HG03469 (cell line): Measurements from ENCODE around the gene CGREF1.

Experiments used
- ATAC-seq: cut with Tn5 transposase; IDR thresholded peaks from one replicate; pipeline ENCODE4 v1.9.1; 2021; ENCODE audit warnings: mild to moderate bottlenecking, moderate library complexity, moderate number of reproducible peaks; ENCODE audit not compliant: unreplicated experiment

CGREF1 gene

DNA sequence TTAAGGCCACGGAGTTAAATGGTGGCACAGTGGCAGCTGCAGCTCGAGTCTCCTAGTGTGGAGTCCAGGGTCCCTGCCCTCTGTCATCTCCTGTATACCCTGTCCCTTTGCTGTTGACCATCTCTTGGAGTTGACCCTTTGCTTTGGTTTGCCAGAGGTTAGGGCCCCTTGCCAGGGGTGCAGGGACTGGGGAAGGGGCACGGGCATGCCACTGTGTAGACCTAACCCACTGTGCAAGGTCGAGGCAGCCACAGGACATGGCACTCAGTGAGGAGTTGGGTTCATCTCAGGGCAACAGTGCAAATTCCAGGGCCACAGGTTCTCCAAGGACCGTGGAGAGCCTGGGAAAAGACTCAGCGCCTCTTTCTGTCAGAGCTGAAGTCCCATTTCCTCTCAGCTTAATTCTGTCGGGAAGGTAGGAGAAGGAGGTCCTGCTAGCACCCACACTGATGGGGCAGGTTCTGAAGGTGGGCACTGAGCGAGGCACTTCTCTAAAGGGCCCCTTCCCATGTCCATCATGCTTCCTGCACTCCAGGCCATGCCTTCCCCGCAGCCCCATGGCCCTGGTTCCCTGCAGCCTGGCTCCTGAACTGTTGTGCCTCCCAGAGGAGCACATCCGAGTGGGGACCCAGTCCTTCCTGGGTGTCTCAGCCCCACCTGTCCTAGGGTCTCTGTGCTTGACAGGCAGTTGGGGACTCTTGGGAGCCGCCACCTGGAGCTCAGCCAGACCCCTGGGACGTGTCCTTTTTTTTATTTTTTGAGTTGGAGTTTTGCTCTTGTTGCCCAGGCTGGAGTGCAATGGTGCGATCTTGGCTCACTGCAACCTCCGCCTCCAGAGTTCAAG, 29.6 kb downstream of the CGREF1 start:
- ATAC-seq: no peak

DNA sequence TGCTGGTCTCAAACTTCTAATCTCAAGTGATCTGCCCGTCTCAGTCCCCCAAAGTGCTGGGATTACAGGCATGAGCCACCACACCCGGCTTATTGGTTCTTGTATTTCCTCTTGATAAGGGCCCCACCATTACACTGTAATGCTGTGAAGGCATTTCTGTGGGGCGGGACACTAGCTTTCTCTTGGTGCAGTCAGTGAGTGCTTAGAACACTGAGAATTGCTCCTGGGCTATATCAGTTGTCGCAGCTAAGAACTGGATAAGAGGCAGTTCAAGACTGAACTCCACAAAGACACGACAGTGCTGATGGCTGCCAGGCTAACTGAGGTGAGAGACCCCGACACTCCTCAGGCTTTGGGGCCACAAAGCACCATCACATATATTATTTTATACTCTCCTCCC, 30.3 kb downstream of the CGREF1 start:
- ATAC-seq: no peak

DNA sequence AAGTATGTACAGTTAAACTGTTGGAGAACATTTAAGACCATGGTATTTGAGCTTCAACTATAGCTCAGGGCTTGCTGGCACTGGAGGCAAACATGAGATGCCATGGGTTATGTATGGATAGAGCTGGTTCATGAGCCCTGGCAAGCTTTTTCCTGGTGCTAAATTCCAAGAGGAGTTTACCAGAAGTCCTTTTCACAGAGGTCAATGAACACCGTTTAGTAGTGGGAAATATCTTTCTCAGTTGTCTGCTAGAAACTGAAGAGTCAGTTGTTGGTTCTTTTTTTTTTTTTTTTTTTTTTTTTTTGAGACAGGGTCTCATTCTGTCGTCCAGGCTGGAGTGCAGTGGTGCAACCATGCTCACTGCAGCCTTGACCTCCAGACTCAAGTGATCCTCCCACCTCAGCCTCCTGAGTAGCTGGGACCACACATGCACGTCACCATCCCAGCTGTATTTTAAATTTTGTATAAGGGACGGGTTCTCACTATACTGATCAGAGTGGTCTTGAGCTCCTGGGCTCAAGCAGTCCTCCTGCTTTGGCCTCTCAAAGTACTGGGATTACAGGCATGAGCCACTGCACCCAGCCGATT, 31.0 kb downstream of the CGREF1 start:
- no peak for ATAC-seq

DNA sequence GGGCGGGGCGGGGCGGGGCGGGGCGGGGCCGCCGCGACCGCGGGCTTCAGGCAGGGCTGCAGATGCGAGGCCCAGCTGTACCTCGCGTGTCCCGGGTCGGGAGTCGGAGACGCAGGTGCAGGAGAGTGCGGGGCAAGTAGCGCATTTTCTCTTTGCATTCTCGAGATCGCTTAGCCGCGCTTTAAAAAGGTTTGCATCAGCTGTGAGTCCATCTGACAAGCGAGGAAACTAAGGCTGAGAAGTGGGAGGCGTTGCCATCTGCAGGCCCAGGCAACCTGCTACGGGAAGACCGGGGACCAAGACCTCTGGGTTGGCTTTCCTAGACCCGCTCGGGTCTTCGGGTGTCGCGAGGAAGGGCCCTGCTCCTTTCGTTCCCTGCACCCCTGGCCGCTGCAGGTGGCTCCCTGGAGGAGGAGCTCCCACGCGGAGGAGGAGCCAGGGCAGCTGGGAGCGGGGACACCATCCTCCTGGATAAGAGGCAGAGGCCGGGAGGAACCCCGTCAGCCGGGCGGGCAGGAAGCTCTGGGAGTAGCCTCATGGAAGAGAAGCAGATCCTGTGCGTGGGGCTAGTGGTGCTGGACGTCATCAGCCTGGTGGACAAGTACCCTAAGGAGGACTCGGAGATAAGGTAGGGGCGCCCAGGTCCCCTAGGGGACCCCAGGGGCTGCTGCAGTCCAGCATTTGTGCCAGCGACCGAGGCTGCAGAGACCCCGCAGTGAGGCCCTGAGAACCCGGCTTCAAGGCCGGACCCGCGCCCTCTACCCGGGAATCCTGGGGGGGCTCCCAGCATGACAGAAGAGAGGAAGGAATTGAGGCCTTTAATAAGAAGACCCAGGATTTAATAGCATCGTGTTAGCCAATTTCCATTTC, 32.0 kb downstream of the CGREF1 start, which contains the start of gene KHK:
Gene KHK, plus strand, starts transcription at position 49 of the 870 bp plus-strand sequence. Its CDS starts 488 bp downstream, at position 537.
- peak; percentile 0 for ATAC-seq

DNA sequence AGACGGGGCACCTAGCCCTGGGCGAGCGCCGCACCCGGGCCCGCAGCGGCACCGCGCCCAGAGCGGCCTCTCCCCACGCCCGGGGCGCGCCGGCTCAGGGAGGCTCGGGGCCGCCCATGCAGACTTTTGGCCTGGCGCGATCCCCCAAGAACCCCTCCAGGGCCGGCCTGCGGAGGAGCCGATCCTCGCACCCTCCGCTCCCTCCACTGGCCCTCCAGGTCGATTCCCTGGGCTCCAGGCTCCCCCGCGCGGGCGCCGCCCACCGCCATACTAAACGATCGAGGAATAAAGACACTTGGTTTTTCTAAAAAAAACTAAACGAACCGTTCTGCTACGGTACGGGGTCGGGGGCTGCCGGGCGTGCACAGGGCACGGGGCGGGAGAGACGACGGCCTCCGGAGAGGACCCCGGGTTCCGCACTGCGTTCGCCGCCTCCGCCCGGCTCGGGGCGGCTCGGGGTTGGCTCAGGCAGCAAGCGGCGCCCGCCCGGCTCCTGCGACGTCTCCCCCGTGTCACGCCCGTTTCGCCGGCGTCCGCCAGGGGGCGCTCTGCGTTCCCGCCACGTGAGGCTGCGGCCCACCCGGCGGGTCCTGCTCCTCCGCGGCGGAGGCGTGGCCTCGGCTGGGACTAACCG, 32.7 kb downstream of the CGREF1 start:
- ATAC-seq: peak; percentile 51

DNA sequence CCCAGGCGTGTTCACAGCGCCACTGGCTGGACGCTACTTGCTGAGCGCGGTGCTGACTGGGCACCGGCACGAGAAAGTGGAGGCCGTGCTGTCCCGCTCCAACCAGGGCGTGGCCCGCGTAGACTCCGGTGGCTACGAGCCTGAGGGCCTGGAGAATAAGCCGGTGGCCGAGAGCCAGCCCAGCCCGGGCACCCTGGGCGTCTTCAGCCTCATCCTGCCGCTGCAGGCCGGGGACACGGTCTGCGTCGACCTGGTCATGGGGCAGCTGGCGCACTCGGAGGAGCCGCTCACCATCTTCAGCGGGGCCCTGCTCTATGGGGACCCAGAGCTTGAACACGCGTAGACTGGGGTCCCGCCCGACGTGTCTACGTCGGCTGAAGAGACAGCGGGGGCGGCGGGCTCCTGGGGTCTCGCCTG, 33.2 kb downstream of the CGREF1 start:
- ATAC-seq: peak; percentile 5

DNA sequence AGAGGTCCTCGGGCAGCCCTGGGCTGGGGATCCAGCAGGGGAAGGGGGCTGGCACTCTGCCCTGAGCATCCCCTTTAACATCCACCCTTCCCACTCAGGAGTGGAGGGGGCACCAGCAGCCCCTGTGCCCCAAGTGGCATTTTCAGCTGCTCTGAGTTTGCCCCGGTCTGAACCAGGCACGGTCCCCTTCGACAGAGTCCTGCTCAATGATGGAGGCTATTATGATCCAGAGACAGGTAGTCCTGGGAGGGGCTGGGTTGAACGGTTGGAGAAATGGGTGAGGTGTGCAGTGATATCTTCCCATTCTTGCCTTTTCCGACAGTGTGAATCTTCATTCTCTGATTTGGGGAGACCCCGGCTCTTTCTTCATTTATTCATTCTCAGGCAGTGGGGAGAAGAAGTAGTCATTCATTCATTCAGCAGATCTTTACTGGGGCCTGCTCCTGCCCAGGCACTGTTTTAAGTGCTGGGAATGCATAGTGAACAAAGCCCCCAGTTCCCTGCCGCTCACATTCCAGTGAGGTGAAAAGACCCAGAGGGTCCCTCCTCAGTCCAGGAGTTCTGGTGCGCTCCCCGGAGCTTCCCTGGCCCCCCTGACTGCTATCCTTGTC, 33.8 kb downstream of the CGREF1 start:
- ATAC-seq: no peak

DNA sequence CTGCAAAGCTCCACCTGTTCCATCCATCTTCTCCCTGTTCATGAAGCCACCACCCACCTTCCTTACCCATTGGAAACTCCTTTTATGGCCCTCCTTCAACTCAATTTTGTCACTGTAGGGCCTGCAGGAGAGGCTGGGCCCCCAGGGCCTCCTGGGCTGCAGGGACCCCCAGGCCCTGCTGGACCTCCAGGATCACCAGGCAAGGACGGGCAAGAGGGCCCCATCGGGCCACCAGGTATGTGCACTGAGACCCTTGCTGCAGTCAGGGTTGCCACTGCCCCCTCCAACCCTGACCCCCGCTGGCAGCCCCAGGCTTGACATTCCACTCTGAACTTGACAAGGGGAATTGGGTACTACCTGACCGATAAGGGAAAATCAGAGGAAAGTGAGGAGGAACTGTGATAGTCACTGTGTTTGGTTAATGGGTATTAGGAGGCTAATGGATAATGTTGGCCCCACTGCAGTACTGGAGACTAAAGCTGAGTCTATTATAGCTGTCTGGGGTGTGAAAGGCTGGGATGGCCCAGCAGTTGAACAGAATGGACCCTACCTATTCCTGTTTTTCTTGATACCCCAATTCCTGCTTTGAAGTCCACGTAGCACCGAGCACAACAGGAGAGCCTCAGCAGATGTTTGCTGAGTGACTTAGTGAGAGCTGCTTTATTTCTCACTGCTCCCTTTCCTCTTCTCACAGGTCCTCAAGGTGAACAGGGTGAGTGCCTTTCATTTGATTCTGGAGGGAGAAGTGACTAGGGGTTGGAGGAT, 34.4 kb downstream of the CGREF1 start:
- no peak for ATAC-seq

DNA sequence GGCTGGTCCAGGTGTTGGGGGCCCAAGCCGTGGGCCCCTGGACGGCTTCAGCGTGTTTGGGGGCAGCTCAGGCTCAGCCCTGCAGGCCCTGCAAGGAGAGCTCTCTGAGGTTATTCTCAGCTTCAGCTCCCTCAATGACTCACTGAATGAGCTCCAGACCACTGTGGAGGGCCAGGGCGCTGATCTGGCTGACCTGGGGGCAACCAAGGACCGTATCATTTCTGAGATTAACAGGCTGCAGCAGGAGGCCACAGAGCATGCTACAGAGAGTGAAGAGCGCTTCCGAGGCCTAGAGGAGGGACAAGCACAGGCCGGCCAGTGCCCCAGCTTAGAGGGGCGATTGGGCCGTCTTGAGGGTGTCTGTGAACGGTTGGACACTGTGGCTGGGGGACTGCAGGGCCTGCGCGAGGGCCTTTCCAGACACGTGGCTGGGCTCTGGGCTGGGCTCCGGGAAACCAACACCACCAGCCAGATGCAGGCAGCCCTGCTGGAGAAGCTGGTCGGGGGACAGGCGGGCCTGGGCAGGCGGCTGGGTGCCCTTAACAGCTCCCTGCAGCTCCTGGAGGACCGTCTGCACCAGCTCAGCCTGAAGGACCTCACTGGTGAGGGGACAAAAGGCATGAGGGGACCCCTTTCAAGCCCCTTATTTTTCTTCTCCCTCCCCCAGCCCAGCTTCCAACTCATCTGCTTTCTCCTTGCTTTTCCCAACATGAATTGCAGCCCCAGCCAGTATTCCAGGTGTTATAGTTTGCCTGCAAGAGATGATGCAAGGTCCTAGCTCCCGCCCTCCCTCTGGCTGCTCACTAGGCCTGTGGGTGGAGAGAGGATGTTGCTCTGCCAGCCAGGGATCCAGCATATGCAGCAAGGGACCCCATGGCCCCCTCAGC, 35.3 kb downstream of the CGREF1 start:
- no peak for ATAC-seq

DNA sequence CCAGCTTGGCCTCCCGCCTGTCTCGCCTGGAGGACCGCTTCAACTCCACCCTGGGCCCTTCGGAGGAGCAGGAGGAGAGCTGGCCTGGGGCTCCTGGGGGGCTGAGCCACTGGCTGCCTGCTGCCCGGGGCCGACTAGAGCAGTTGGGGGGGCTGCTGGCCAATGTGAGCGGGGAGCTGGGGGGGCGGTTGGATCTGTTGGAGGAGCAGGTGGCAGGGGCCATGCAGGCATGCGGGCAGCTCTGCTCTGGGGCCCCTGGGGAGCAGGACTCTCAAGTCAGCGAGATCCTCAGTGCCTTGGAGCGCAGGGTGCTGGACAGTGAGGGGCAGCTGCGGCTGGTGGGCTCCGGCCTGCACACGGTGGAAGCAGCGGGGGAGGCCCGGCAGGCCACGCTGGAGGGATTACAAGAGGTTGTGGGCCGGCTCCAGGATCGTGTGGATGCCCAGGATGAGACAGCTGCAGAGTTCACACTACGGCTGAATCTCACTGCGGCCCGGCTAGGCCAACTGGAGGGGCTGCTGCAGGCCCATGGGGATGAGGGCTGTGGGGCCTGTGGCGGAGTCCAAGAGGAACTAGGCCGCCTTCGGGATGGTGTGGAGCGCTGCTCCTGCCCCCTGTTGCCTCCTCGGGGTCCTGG, 36.0 kb downstream of the CGREF1 start:
- ATAC-seq: no peak

DNA sequence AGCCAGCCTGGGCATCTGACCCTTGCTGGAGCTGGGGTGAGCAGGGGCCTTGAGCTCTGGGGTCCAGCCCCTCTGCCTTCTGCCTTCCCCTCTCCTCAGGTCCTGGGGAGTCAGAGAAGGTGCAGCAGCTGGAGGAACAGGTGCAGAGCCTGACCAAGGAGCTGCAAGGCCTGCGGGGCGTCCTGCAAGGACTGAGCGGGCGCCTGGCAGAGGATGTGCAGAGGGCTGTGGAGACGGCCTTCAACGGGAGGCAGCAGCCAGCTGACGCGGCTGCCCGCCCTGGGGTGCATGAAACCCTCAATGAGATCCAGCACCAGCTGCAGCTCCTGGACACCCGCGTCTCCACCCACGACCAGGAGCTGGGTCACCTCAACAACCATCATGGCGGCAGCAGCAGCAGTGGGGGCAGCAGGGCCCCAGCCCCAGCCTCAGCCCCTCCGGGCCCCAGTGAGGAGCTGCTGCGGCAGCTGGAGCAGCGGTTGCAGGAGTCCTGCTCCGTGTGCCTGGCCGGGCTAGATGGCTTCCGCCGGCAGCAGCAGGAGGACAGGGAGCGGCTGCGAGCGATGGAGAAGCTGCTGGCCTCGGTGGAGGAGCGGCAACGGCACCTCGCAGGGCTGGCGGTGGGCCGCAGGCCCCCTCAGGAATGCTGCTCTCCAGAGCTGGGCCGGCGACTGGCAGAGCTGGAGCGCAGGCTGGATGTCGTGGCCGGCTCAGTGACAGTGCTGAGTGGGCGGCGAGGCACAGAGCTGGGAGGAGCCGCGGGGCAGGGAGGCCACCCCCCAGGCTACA, 36.8 kb downstream of the CGREF1 start:
- ATAC-seq: no peak

DNA sequence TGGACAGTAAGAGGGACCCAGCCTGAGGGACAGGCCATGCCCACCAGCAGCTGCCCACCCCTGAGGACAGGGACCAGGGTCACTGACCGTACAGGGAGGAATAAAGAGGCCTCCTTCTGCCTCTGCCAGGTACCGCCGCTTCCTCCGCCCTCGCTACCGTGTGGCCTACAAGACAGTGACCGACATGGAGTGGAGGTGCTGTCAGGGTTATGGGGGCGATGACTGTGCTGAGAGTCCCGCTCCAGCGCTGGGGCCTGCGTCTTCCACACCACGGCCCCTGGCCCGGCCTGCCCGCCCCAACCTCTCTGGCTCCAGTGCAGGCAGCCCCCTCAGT, 38.4 kb downstream of the CGREF1 start:
- ATAC-seq: no peak

DNA sequence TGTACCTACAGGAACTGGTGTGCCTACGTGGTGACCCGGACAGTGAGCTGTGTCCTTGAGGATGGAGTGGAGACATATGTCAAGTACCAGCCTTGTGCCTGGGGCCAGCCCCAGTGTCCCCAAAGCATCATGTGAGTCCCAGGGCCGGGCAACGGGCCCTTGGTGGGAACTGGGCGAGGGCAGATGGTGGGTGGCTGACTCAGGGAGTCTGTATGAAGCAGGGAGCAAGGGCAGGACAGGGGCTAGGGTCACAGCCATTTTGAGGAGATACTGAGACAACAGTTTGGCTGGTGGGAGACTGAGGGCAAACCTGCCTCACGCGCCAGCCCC, 38.8 kb downstream of the CGREF1 start:
- no peak for ATAC-seq

DNA sequence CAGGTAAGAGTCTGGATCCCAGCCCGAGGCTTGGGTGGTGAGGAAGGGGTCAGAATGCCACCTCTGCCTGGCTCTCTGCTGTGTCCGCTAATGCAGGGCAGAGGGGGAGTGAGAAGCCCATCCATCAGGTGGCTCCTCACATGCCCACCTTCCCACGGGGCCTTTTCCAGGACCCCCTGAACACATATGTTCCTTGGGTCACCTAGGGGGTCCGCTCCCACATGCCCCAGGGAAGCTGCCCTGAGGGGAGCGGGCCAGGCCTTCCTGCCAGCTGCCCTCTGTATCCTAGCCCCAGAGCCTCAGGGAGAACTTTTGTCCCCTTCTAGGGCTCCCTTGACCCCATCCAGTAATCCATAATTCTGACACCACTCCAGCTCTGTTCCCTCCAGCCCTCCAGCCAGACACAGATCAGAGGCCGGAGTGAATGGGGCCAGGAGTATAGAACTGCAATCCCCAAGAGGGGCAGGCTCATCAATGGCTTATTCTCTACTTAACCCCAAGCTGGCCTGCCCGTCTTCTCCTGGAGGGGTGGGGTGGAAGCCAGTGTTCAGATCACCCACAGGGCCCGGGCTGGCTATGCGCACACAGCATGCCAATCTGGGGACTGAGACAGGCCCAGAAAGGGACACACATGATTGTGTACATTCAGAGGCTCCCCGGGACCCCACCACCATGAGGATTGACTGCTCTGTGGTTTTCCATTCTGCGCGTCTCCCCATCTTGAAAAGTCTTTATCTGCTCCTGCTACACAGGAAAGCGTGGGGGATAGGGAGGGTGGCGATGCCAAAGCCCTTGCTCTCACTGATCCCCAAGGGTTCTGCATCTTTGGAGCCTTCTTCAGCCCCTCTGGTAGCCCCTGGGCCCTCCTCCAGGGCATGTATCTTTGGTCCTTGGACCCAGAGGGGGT, 39.4 kb downstream of the CGREF1 start:
- ATAC-seq: no peak

DNA sequence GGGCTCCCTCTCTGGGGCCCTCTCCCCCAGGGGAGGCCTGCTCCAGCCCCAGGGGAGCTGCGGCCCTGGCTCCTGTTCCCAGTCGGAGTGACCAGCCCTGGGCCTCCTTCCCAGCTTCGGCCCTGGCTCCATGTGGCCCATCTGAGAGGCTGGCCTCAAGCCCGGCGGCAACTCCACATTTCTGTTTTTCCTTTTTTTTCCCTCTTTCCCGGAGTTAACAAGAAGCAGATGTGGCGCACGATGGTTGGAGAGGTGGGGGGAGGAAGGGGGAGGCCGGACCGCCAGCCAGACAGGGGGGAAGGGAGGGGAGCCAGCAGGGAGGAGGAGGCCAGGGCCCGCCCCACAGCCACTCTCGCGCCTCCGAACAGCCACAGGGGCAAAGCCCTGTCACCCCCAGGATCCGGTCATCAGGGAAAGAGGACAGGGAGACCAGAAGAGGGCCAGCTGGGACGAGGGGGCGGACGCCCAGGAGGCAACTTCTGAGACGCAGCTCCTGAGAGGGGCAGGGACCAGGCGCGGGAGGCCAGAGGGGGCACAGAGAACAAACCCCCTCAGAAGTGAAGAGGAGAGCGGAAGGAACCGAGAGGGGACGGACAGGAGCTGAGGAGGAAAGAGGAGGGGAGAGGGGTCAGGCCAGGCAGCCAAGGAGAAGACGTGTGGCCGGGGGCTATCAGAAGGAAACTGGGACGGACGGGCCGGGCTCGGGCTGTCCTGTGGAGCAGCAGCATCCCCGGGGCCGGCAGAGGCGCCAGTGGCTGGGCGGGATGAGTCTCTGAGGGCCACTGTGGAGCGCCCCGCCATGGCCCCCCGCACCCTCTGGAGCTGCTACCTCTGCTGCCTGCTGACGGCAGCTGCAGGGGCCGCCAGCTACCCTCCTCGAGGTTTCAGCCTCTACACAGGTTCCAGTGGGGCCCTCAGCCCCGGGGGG, 40.4 kb downstream of the CGREF1 start, which contains the start of gene EMILIN1:
Gene EMILIN1, plus strand, starts transcription at position 349 of the 928 bp plus-strand sequence. Its CDS starts 451 bp downstream, at position 800.
- ATAC-seq: no peak

DNA sequence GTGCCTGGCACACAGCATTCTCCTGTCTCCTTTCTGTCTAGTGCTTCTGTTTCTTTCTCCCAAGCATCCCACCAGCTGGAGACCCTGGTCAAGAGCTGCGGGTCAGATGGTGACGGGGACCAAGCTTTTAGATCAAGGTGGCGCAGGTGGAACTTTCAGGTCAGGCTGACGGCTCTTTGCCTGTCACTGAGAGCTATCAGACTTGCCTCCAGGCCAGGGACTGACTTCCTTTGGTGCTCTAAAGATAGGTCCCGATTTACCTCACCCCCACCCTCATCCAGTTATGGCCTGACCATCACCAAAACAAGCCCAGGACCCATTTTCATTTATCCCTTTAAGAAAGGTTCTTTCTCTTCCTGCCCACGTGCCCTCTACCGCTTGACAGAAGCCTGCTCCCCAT, 41.7 kb downstream of the CGREF1 start:
- no peak for ATAC-seq
